GM10847 (cell line): ENCODE data around the gene LRRC71.

ENCODE experiments used
- POLR2A ChIP-seq: IDR thresholded peaks from 2 replicates; pipeline ENCODE4 v1.6.1; 2011; ENCODE audit not compliant: insufficient read length; ENCODE audit errors: extremely low read depth

The LRRC71 gene

GRCh38 chr1:156920233-156921052 is at the start of gene LRRC71:
Gene LRRC71, plus strand, starts transcription at chr1:156920632. Its CDS starts 172 bp downstream, at chr1:156920804.
- TF ChIP-seq POLR2A: no peak

DNA sequence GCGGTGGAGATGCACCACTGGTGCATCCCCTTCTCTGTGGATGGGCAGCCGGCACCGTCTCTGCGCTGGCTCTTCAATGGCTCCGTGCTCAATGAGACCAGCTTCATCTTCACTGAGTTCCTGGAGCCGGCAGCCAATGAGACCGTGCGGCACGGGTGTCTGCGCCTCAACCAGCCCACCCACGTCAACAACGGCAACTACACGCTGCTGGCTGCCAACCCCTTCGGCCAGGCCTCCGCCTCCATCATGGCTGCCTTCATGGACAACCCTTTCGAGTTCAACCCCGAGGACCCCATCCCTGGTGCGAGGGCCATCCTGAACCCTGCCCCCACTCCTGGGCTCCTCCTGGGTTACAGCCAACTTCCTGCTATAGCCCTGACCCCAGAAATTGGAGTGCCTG is 46.8 kb upstream of the LRRC71 start:
- no peak for TF ChIP-seq POLR2A

DNA sequence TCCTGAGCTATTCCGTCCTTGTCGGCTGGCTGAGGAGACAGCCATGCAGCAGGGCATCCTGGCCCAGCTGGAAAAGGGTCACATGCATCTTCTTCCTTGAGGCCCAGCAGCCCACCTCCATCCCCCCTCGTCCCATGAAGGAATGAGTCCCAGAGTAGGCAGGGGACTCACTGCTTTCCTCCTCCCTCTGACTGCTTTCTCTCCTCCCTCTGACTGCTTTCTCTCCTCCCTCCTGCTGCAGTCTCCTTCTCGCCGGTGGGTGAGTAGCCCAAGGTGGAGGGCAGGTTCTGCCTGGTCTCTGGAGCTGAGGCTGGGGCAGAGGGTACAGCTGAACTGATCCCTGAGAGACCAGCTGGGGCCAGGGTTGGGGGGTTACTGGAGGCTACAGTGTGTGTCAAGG is 46.3 kb upstream of the LRRC71 start:
- TF ChIP-seq POLR2A: no peak

GRCh38 chr1:156874572-156875340 is 45.7 kb upstream of the LRRC71 start:
- TF ChIP-seq POLR2A: no peak

GRCh38 chr1:156875341-156875615 is 45.2 kb upstream of the LRRC71 start:
- TF ChIP-seq POLR2A: no peak

DNA sequence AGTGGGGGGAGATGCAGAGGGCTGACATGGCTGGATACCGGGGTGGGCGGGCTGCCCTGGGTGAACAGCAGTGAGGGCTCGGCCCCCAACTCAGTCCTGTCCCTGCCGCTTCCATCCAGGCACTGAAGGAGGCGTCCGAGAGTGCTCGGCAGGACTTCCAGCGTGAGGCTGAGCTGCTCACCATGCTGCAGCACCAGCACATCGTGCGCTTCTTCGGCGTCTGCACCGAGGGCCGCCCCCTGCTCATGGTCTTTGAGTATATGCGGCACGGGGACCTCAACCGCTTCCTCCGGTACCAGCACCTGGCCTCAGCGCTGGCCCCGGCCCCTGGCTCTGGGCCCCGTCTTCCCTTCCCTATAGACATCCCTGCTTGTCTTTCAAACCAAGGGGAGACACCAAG is 44.2 kb upstream of the LRRC71 start:
- TF ChIP-seq POLR2A: no peak

GRCh38 chr1:156877433-156878170 is 42.8 kb upstream of the LRRC71 start:
- no peak for TF ChIP-seq POLR2A

GRCh38 chr1:156879876-156880275 is 40.6 kb upstream of the LRRC71 start:
- TF ChIP-seq POLR2A: no peak

- TF ChIP-seq POLR2A: no peak
These were observed 40.0 kb upstream of the LRRC71 start for GRCh38 chr1:156880473-156880872.

GRCh38 chr1:156881101-156881500 is 39.3 kb upstream of the LRRC71 start:
- TF ChIP-seq POLR2A: no peak

- TF ChIP-seq POLR2A: no peak
These were observed 38.8 kb upstream of the LRRC71 start for GRCh38 chr1:156881663-156882062.

GRCh38 chr1:156882543-156882942 is 37.9 kb upstream of the LRRC71 start:
- no peak for TF ChIP-seq POLR2A

DNA sequence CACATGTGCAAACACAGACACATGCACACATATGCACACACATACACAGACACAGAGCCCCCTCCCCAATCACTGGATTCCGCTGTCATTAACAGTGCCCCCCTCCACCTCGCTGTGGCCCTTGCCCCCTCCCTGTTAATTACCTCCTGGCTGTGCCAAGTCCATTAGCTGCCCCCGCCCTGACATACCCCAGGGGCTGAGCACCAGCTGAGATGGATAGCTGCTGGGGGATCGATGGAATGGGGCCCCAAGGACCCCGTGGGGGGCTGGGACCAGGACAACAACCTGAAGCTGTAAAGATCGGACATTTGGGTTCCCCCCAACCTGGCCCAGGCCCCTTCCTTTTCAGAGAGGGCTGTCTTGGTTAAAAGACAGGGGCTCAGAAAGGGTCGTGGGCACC is 36.5 kb upstream of the LRRC71 start:
- no peak for TF ChIP-seq POLR2A

DNA sequence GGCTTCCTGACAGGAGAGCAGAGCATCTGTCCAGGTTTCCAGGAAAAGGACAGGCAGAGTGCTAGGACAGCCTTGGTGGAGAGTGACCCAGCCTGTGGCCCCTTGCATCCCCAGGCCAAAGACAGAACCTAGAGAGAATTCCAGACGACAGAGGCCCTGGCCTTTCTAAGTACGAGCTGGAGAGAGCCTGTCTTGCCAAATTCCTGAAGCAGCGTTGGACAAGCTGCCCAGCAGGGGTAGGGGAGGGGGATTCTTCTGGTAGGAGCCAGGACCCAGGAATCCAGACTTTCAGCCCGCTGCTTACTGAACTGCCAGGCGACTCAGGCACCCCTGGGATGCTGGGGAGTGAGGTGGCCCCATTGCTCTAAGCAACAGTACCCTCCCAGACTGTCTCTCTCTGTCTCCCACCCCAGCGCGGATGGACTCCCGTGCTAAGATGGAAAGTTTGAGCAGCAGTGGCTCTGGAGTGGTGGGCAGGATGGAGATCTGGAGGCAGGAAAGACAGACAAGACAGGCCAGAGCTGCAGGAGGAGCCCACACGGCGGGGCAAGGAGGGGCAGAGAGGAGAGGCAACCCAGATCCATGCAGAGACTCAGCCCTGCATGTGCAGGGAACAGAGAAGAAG is 35.8 kb upstream of the LRRC71 start:
- no peak for TF ChIP-seq POLR2A

DNA sequence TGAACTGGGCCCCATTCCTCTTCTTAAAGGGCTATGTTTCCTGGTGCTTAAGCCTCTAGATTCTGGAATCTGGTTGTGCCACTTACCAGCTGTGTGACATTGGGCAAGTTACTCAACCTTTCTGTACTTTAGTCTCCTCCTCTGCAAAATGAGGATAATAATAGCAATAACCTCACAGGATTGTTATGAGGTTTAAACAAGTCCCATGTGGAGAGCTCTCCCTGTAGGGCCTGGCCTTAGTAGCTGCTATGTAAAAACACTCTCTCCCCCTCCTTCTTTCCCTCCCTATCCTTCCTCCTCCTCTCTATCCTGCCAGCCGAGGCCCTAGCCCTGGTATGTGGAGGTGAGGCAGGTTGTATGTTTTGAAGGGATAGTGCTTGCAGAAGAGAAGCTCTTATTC is 35.1 kb upstream of the LRRC71 start:
- TF ChIP-seq POLR2A: no peak
